Activated naive CD8-positive, alpha-beta T cell treated with anti-CD3 and anti-CD28 coated beads, Interleukin-2, amount 50 U/mL, for 16 hours (primary cell): ENCODE data around the gene ATG2A.

Source experiments
- DNase-seq: peaks from one replicate; pipeline ENCODE4 v3.0.0-alpha.2; 2020; ENCODE audit warnings: low read depth, low spot score

The ATG2A gene

GRCh38 chr11:64885367-64886286 lies 31.4 kb downstream of the ATG2A start:
- no peak for DNase-seq

- no peak for DNase-seq
Observed at GRCh38 chr11:64884019-64884418, 33.0 kb downstream of the ATG2A start.

GRCh38 chr11:64883575-64883974 lies 33.4 kb downstream of the ATG2A start:
- no peak for DNase-seq

- DNase-seq: no peak
Observed at GRCh38 chr11:64882243-64882642, 34.8 kb downstream of the ATG2A start.

GRCh38 chr11:64881476-64881875 lies 35.5 kb downstream of the ATG2A start:
- DNase-seq: no peak

GRCh38 chr11:64880240-64881001 lies 36.6 kb downstream of the ATG2A start:
- DNase-seq: no peak

- no peak for DNase-seq
Observed at GRCh38 chr11:64879244-64879900, 37.6 kb downstream of the ATG2A start.

GRCh38 chr11:64878494-64879243 lies 38.3 kb downstream of the ATG2A start, which contains the start of gene EHD1:
Gene EHD1 (minus strand): TSS chr11:64878621. CDS start chr11:64878464, 157 bp downstream.
- peak; percentile 99 for DNase-seq

- no peak for DNase-seq
Observed at GRCh38 chr11:64878223-64878493, 38.9 kb downstream of the ATG2A start.

GRCh38 chr11:64877390-64878222 lies 39.4 kb downstream of the ATG2A start:
- no peak for DNase-seq

GRCh38 chr11:64876835-64877341 lies 40.1 kb downstream of the ATG2A start:
- no peak for DNase-seq

GRCh38 chr11:64876229-64876750 lies 40.7 kb downstream of the ATG2A start:
- DNase-seq: no peak

- no peak for DNase-seq
Observed at GRCh38 chr11:64875369-64876228, 41.4 kb downstream of the ATG2A start.

- no peak for DNase-seq
Observed at GRCh38 chr11:64874308-64875240, 42.4 kb downstream of the ATG2A start.

GRCh38 chr11:64872790-64873488 lies 44.1 kb downstream of the ATG2A start:
- DNase-seq: no peak

GRCh38 chr11:64871492-64871891 lies 45.5 kb downstream of the ATG2A start:
- DNase-seq: no peak

- no peak for DNase-seq
Observed at GRCh38 chr11:64870893-64871466, 46.0 kb downstream of the ATG2A start.
